HK-2 (cell line): Measurements from ENCODE around the gene KATNBL1.

ENCODE experiments used
- DNase-seq: peaks from one replicate; pipeline ENCODE4 v3.0.0-alpha.2; 2018; ENCODE audit not compliant: unreplicated experiment

The KATNBL1 gene

DNA sequence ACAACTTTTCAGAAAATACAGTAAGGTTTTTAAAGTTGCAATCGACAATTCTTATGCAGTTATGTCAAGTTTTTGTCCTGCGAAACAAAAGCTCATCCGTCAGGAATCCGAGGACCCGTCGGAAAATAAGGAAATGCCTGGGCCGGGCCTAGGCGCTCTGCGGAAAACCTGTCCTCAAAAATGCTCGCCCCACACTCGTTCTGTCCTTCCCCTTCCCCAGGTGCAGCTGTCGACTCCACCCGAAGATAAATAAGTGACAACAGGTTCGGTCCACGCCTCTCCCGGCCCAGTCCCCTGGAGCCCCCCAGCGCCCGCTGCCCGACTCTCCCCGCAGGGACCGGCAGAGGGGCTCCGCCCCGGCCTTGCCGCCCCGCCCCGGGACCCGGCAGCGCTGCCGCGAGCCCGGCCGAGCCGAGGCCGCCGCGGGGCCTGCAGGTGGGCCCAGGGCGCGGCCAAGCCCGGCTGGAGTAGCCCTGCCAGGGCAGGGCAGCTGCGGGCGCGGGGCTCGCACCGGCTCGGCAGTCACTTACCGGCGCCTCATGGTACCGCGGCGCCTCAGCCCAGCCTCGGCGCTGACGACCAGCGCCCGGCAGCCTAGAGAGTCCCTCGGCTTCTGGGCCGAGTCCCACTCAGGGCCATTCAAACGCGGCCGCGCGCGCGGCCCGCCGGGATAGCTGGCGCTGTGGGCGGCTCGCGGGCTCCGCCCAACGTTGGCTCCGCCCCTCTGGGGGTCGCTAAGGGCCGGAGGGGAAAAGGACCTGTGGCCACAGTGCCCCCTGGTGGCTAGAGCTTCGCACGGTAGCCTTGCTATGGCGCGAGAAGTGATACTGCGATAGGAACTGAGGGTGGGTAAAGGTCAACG lies at the start of gene KATNBL1:
Gene KATNBL1 (minus strand): TSS at position 676 of the 862 bp plus-strand sequence. CDS start 46,420 bp downstream, outside the sequence.
- peak; percentile 93 for DNase-seq

- no peak for DNase-seq
Observed at GRCh38 chr15:34259566-34259965, 49.7 kb upstream of the KATNBL1 start.

DNA sequence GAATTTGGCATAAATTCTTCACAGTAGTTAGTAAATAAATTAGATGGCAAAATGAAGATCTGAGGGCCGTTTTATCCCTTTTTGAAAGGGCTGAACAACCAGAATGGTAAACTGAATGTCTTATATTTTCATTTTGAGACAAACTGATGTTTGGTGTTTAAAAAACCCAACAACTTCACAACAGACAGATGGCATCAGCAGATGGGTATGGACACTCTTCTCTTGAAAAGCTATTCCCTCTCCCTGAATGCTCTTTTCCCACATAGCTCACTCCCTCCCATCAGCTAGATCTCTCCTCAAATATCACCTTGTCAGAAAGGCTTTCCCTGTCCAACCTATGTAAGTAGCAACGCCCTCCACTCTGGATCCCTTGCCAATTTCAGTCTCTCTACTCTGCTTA lies 48.3 kb upstream of the KATNBL1 start:
- no peak for DNase-seq

DNA sequence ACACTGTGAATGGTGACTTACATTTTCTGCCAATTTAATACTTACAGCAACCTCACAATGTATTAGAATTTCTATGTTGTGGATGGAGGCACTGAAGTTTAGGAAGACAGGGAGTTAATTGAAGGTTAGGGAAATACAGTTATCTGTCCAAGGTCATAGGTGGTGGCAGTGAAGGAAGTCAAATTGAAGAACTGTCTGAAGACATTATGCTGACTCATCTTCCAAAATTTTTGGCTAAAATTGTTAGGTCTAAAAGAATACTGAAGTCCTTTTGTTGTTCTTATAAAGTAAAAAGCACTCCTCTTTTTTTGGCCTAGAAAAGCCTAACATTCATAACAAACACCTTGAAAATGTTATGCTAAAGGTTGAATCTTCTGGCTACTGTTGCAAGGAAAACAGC lies 42.6 kb upstream of the KATNBL1 start:
- DNase-seq = no peak

- DNase-seq = no peak
Observed at GRCh38 chr15:34248190-34248589, 38.3 kb upstream of the KATNBL1 start.

DNA sequence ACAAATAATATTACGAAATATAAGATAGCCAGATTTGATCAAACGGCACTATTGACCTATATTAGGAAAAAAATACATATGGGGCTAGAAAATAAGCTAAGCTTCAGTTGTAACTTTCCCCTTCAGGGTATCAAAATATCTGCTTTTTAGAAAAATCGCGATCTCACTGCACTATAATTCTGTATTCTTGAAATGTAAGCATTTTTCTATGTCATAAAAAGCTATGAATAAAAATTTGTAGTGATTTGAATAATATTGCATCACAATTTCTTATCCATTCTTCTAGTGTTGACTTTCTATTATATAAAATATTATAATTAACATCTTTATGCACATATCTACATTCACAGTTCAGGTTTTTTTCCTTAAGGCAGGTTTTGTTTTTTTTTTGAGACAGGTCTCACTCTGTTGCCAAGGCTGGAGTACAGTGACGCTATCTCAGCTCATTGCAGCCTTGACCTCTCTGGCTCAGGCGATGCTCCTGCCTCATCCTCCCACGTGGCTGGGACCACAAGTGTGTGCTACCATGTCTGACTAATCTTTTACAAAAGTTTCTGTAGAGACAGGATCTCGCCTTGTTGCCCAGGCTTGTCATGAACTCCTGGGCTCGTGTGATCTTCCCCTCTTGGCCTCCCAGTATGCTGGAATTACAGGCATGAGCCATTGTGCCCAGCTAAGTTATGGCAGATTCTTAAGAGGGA lies 36.5 kb upstream of the KATNBL1 start:
- no peak for DNase-seq

DNA sequence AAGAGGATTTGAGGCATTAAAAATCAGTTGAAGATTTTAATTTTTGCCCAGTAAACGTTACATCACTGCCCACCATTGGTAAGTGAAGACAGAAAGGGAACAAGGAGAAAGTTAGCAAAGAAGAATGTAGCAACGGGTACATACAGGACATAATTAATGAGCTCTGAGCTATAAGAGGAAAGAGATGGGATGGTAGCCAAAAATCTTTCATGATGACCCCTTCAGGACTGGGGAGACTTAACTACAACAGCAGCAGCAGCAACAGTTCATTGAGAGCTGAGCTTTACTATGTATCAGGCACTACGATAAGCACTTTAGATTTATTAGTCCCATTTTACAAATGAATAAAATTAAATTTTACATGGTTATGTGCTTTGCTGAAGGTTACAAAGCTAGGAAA lies 33.3 kb upstream of the KATNBL1 start:
- no peak for DNase-seq

DNA sequence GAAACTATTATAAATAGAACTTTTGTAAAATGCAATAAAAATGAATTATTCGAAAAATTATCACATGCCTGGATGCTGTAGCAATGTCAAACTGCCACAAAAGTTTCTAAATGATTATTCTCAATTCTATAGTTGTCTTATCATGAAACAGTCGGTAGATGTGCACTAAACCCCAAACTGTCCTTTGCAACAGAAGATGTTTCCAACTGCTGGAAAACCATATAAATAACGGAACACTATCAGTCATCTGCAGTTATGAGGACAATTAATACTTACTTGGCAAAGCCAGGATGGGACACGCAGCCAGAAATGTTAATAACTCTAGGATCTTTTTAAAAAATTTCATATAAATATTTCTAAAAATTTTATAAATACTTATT lies 32.4 kb upstream of the KATNBL1 start:
- no peak for DNase-seq

GRCh38 chr15:34241376-34242330 lies 31.8 kb upstream of the KATNBL1 start:
- no peak for DNase-seq

DNA sequence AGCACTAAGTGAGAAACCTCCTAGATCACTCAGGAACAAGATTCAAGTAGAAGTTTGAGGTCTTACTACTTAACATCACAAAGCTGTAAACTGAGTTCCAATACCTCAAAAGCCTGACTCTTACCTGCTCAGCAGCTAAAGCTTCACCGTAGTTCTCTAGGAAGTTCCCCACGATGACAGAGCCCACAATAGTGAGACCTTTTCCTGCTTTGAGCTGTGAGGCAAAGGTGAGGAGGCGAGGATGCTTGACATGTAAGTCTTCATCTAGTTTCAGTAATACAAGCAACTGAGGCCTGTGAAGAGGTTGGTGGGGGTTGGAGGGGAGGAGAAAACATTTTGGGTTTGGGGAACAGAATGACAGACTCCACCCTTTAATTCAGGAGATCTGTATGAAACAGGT lies 30.6 kb upstream of the KATNBL1 start:
- no peak for DNase-seq

GRCh38 chr15:34239151-34239808 lies 29.4 kb upstream of the KATNBL1 start:
- DNase-seq = peak; percentile 20

DNA sequence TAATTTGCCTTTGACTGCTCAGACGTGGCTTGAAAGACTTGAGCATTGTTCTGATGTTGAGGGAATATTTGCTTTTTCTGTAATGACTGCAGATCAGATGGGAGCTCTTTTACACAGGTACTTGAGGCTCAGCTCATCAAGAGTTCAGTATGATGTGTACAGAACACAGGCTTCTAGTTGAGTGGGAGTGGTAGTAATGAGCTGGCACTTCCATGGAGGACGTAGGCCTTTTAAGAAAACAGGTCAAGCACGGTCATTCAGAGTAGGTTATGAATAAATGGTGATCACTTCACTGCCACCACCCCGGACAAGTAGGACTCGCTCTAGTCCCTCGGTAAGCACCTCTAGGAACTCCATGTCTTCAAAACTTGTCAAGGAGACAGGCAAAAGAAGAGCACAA lies 23.7 kb upstream of the KATNBL1 start:
- no peak for DNase-seq

DNA sequence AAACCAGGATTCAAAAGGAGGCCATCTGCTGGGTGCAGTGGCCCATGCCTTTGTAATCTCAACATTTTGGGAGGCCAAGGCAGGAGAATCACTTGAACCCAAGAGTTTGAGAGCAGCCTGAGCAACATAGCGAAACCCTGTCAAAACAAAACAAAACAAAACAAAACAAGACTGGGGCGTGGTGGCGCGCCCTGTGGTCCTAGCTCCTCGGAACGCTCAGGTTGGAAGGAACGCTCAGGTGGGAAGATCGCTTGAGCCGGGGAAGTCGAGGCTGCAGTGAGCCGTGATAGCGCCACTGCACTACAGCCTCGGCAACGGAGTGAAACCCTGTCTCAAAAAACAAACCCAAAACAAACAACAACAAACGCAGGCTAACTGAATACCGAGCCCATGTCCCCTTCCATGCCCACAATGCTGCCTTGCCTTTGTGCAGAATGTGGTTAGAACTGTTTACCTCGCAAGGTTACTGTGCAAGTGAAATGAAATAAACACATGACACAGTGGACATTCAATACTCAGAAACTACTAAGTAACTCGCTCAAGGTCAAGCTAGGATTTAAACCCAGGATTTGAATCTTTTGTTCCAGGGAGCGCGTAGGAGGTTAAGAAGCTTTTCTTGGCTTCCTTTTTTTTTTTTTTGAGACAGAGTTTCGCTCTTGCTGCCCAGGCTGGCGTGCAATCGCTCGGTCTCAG lies 14.2 kb upstream of the KATNBL1 start:
- DNase-seq = no peak

- no peak for DNase-seq
Observed at GRCh38 chr15:34217587-34218225, 7.8 kb upstream of the KATNBL1 start.

DNA sequence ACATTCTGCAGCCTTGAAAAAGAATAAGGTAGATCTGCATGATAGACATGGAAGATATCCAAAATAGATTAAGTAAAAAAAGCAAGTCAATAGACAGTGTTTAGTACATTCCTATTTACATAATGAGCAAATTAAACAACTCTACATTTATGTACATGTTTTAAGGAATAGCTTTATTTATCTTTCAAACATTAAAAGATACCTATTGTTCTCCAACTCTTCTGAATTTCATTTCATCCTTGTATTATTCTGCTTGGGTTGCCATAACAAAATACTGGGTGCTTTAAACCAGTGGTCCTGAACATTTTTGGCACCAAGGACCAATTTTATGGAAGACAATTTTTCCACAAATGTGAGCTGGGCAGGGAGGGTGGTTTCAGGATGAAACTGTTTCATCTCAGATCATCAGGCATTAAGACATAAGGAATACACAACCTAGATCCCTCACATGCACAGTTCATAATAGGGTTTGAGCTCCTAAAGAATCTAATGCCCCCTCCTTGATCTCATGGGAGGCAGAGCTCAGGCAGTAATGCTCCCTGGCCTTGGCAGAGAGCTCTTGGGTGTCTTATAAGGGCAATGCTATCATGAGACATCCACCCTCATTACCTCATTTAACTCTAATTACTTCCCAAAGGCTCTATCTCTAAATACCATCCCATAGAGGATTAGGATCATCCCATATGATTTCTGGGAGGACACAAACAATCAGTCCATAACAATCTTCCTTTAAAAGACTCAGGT lies 6.8 kb upstream of the KATNBL1 start:
- no peak for DNase-seq

DNA sequence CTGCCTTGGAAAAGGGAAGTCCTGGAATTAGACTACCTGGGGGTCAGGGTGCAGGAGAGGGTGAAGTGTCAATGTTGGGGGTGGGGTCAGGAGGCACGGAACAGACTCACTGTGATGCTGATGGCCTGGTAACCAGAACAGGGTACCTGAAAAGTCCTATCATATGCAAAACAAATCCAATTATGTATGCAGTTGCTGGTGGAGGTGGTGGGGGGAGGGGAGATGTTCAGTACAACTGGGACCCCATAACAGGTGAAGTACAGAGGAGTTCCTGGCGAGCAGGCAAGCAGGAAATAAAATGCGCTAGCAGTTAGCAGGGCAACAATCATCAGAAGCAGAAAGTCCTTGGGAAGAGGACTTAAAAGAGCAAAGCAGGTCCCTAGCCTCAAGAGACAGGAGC lies 4.2 kb upstream of the KATNBL1 start:
- DNase-seq = no peak

GRCh38 chr15:34213690-34214089 lies 3.8 kb upstream of the KATNBL1 start:
- no peak for DNase-seq

DNA sequence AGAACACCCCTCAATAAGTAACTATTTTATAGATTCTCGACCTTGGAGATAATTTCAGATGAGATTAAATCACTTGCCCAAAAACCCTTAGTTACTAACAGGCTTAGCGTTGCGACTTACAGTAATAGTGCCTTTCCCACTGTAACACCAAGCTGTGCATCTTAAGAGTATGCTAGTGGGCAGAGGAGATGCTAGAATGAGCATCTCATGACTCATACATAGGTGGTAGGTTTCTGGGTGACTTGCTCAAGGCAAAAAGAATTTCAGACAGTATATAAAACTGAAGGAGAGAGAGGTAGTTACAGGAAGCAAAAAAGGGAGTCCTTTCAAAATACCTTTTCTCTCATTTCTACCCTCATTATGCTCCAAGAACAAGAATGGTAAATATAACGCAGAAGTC lies 3.9 kb downstream of the KATNBL1 start:
- no peak for DNase-seq

DNA sequence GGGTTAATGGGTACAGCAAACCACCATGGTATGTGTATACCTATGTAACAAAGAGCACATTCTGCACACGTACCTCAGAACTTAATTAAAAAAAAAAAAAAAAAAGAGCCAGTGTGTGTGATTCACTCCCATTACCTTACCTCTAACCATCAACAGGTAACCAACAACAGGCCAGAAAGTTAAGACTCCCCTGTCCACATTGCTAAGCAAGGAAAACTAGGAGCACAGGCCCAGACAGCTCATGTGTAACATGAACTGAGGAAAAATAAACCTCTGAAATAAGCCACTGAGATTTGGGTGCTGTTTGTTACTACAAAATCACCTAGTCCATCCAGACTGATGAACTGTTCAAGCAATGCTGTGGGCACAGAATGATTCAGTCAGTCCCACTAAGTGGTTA lies 6.0 kb downstream of the KATNBL1 start:
- no peak for DNase-seq

GRCh38 chr15:34203305-34203704 lies 6.6 kb downstream of the KATNBL1 start:
- DNase-seq = no peak
